Calu3 (cell line): ENCODE results near the gene LCE7A. TPM values are rescaled to one million over a fixed set of nuclear protein-coding genes. Genes with fewer than 3 reads are reported as not detected.
A peak's percentile ranks its signal among the peaks of the same experiment; 100 is the strongest.

Source experiments
- BruUV-seq: library from RNA; stranded (reverse); fragments of 400-500 nt; replicated peaks from 2 replicates; lab custom pipeline; 2021; lab: Mats Ljungman, UMichigan
- CTCF ChIA-PET: fragments of 300-600 bp; sonication (Branson Sonifier 250); formaldehyde crosslinking; loops from one replicate; lab custom pipeline; 2022; ENCODE audit warnings: antibody characterized with exemption; lab: Charles Lee
- DNase-seq: peaks from one replicate; pipeline ENCODE4 v3.0.0; 2022
- H3K27ac Mint-ChIP-seq: one replicate; pipeline ENCODE4 v1.8.0; 2022; ENCODE audit warnings: mixed read lengths; ENCODE audit not compliant: unreplicated experiment
- H3K27me3 Mint-ChIP-seq: one replicate; pipeline ENCODE4 v1.8.0; 2022; ENCODE audit warnings: mixed read lengths; ENCODE audit not compliant: unreplicated experiment
- H3K36me3 Mint-ChIP-seq: one replicate; pipeline ENCODE4 v1.8.0; 2022; ENCODE audit warnings: mild to moderate bottlenecking, moderate library complexity, mixed read lengths; ENCODE audit not compliant: insufficient read depth, unreplicated experiment
- H3K4me1 Mint-ChIP-seq: one replicate; pipeline ENCODE4 v1.8.0; 2022; ENCODE audit warnings: mild to moderate bottlenecking, low read depth, mixed read lengths; ENCODE audit not compliant: unreplicated experiment
- H3K4me3 Mint-ChIP-seq: one replicate; pipeline ENCODE4 v1.8.0; 2022; ENCODE audit warnings: mild to moderate bottlenecking, low read depth, moderate library complexity, mixed read lengths; ENCODE audit not compliant: unreplicated experiment
- H3K9me3 Mint-ChIP-seq: one replicate; pipeline ENCODE4 v1.8.0; 2022; ENCODE audit warnings: low read depth, mixed read lengths; ENCODE audit not compliant: unreplicated experiment
- intact Hi-C: fragments of 100-400 bp; cut with micrococcal nuclease; formaldehyde crosslinking; loops from one replicate; pipeline ENCODE4 v1.10.0; 2022; ENCODE audit not compliant: unreplicated experiment
- total RNA-seq: library from RNA; stranded (reverse); gene quantifications from 2 replicates; pipeline ENCODE4 v1.2.3, GENCODE V29; 2022
- TF ChIP-seq, protein P1 (sequence below): fragments of 200-600 bp; IDR thresholded peaks from one replicate; pipeline ENCODE4 v1.8.0; 2022; ENCODE audit warnings: antibody characterized with exemption; ENCODE audit not compliant: unreplicated experiment

Gene LCE7A
- total RNA-seq, 1 experiment from 2014 or later, result not detected

DNA sequence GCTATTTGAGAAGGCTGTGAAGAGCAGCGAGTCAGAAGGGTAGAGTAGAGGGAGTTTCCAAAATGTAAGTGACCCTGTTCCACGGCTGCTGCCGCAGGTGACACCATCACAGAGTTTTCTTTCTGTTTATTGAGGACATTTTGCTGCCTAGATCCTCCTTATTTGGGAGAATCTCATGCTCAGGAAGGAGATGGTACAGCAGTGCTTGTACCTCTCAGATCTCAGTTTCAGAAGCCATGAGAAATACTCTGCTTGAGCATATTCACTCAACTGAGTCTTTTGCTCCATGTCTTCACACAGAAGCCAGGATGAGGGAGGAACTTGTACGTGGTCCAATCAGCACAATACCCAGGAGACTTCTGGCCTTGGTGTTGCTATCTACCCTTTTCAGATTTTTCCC is 1.6 kb downstream of the LCE7A start:
- Mint-ChIP-seq H3K9me3 (no peaks in the 10 kb centered on the region), H3K4me1 (no peaks in the 10 kb centered on the region), H3K4me3 (no peak overlapping the region), H3K27ac (no peak overlapping the region), H3K36me3 (no peaks in the 10 kb centered on the region), H3K27me3 (peaks cover 44% of the 10 kb centered on the region)
- intact Hi-C loops, result no loop called here
- no TSS peak for BruUV-seq
- CTCF ChIA-PET, result no interaction called here
- DNase-seq, result no peak
- TF ChIP-seq, protein P1, sequence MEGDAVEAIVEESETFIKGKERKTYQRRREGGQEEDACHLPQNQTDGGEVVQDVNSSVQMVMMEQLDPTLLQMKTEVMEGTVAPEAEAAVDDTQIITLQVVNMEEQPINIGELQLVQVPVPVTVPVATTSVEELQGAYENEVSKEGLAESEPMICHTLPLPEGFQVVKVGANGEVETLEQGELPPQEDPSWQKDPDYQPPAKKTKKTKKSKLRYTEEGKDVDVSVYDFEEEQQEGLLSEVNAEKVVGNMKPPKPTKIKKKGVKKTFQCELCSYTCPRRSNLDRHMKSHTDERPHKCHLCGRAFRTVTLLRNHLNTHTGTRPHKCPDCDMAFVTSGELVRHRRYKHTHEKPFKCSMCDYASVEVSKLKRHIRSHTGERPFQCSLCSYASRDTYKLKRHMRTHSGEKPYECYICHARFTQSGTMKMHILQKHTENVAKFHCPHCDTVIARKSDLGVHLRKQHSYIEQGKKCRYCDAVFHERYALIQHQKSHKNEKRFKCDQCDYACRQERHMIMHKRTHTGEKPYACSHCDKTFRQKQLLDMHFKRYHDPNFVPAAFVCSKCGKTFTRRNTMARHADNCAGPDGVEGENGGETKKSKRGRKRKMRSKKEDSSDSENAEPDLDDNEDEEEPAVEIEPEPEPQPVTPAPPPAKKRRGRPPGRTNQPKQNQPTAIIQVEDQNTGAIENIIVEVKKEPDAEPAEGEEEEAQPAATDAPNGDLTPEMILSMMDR, result no peak

DNA sequence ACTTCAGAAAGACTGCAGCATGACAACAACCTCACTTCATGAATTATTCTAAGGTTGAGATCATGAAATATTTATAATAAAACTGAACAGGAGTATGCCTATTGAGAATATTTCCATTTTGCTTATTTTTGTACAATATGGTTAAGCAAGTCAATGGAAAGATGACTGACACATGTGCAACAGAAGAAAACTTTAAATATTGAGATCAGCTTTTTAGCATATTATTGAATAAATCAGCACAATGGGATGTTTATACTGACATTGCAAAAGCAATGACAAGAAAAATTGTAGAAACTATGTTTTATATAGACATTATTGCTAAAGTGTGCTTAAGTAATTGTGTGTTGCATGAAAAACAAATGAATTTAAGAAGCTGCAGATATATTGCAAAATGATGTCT is 4.6 kb downstream of the LCE7A start:
- Mint-ChIP-seq H3K27me3 (peaks cover 21% of the 10 kb centered on the region), H3K27ac (no peak overlapping the region), H3K4me3 (no peak overlapping the region), H3K4me1 (no peaks in the 10 kb centered on the region), H3K36me3 (no peaks in the 10 kb centered on the region), H3K9me3 (no peaks in the 10 kb centered on the region)
- intact Hi-C loops, result no loop called here
- TF ChIP-seq, protein P1, result no peak
- CTCF ChIA-PET, result no interaction called here
- no TSS peak for BruUV-seq
- DNase-seq, result no peak

DNA sequence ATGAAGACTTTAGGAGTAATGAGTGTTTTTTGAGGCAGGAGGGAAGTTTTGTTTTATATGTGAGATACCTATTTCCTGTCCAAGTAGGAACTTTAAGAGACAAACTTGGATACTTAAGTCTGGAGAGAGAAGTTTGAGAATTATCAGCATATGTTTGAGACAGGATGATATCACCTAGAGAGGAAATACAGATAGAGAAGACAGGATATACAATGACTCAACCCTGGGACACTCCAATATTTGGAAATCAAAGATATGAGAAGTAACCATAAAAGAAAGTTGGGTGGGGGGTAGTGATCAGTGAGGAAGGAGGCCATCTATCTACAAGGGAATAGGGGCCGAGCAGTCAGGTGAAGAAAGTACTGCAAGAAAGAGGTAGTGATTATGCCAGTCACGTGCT is 6.5 kb downstream of the LCE7A start:
- Mint-ChIP-seq H3K27ac (no peak overlapping the region), H3K4me3 (no peak overlapping the region), H3K9me3 (no peaks in the 10 kb centered on the region), H3K27me3 (peaks cover 2% of the 10 kb centered on the region), H3K36me3 (no peaks in the 10 kb centered on the region), H3K4me1 (no peaks in the 10 kb centered on the region)
- CTCF ChIA-PET, result interaction anchor here (0.8 kb wide), 1 partner anchor 326 kb away, joined by 3 read pairs; no protein-coding TSS in a partner anchor
- DNase-seq, result no peak
- TF ChIP-seq, protein P1, result no peak
- BruUV-seq, result no TSS peak
- intact Hi-C loops, result loop anchor here (5.0 kb wide), 1 partner anchor 119 kb away; no protein-coding TSS in a partner anchor

DNA sequence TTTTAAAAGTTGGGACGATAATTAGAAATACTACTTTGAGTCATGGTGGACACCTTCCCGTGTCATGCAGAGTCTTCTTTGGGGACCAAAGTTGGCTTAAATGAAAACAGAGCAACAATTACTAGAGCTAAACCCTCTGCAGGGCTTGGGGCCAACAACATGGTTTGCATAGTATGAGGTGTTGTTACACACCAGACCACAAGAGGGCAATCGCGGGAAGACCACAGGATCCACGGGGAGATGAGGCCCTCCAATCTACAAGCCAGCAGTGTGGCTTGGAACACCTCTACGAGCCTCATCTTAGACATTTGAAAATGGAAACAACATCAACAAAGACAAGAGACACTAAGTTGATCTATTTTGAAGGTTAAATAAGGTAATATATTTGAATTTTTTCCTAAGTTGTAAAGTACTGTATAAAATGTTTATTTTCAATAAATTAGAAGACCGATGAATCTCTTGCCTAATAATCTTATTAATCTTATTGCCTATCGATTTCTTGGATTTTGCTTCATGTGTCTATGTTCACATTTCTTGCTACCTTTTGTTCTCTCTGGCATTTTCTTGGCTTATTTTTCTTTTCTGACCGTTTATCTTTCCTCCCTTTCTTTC is 10.1 kb downstream of the LCE7A start:
- BruUV-seq, result no TSS peak
- no peaks in the 10 kb centered on the region for H3K36me3 Mint-ChIP-seq
- CTCF ChIA-PET, result interaction anchor here (0.7 to 4.6 kb wide), 13 partner anchors 10 to 326 kb away, joined by 3 to 76 read pairs (median 5); partner anchors contain the start of gene IVL
- intact Hi-C loops, result loop anchor here (2.0 to 5.0 kb wide), 6 partner anchors 37 to 409 kb away; no protein-coding TSS in a partner anchor
- H3K4me1 Mint-ChIP-seq, result no peaks in the 10 kb centered on the region
- no peak overlapping the region for H3K4me3 Mint-ChIP-seq
- H3K27me3 Mint-ChIP-seq, result no peaks in the 10 kb centered on the region
- H3K27ac Mint-ChIP-seq, result no peak overlapping the region
- H3K9me3 Mint-ChIP-seq, result no peaks in the 10 kb centered on the region
- TF ChIP-seq, protein P1, result peak; percentile 90
- DNase-seq, result peak; percentile 86
